GM19455 (cell line): ENCODE measurements around the gene SLC4A3.

Experiments used
- ATAC-seq: cut with Tn5 transposase; IDR thresholded peaks from one replicate; pipeline ENCODE4 v1.9.1; 2021; ENCODE audit not compliant: unreplicated experiment

Gene SLC4A3

DNA sequence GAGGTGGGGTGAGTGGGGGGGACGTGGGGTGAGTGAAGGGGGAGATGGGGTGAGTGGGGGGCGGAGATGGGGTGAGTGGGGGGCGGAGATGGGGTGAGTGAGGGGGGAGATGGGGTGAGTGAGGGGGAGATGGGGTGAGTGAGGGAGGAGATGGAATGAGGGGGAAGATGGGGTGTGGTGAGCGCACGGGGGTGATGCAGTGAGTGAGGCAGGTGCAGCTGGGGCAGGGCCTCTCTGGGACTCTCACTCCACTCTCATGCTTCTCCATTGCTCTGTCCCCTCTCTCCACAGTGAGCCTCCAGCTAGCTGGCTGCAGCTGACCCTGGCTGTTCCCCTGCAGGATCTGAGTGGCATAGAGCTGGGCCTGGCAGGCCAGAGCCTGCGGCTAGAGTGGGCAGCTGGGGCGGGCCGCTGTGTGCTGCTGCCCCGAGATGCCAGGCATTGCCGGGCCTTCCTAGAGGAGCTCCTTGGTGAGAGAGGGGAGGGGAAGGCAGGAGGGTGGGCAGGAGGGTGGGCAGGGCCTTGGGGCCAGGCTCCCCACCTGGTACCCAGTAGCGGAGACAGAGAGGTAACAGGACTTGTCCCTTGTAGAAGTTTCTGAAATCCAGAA, 13.9 kb upstream of the SLC4A3 start:
- ATAC-seq: no peak

DNA sequence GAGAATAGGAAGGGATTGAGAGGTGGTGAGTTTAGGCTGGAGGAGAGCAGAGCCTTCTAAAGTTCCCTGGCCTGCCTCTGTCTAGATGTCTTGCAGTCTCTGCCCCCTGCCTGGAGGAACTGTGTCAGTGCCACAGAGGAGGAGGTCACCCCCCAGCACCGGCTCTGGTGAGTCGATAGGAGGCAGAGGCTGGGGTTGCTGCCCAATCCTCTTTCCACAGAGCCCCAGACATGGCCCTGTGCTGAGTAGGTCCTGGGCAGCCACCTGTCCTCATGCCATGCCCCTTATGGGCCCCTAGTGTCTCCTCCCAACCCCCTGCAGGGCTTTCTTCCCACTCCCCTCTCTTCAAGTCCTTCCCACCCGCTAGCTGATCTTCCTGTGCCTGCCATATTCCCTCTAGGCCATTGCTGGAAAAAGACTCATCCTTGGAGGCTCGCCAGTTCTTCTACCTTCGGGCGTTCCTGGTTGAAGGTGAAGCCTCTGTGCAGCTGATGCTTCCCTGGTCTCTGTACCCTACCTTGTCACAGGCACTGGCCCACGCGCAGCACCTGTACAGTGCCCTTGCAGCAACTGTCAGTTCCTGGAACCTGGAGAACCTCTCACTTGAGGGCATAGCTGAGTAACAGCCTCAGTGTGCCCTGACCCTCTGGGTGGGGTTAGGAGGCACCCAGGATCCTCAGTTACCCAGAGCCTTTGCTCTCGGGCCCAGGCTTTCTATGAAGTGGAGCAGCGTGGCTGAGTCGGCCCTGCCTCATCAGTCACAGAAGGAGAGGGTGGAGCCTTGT, 13.2 kb upstream of the SLC4A3 start:
- ATAC-seq: no peak

DNA sequence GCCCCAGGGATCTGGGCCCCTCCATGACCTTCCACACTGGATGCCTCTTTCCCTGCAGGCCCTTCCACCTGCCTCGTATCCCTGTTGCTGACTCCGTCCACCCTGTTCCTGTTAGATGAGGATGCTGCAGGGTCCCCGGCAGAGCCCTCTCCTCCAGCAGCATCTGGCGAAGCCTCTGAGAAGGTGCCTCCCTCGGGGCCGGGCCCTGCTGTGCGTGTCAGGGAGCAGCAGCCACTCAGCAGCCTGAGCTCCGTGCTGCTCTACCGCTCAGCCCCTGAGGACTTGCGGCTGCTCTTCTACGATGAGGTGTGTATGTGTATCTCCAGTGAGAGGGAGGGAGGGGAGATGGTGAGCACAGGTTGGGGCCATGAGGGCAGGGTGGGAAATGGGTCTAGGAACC, 12.4 kb upstream of the SLC4A3 start:
- no peak for ATAC-seq

DNA sequence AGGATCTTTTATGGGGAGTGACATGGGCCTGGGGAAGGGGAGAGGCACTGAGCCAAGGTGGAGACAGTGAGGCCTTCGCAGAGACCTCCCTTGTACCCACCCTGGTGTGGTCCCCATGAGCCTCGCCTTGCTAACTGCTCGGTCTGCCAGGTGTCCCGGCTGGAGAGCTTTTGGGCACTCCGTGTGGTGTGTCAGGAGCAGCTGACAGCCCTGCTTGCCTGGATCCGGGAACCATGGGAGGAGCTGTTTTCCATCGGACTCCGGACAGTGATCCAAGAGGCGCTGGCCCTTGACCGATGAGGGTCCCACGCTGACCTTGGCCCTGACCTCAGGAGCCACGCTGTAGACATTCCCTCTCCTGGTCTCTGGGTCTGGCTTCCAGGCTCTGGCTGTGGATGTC, 11.5 kb upstream of the SLC4A3 start:
- ATAC-seq: no peak

DNA sequence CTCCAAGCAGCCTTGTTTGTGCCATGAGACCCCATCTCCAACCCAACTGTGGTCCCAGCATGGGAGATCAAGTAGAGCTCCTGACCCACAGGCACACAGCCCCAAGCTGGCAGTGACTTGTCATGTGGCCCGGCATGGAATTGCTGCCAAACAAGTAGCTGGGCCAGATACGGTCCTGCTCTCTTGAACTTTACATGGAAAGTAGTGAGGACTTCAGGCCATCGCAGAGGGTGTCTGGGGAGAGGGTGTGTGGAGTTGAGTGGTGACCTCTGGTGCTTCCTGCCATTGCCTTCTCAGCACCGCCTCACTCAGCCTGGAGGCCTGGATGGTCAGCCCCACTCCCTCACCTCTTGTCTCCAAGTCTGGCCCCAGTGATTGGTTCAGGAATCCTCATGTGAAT, 10.9 kb upstream of the SLC4A3 start:
- ATAC-seq: no peak

DNA sequence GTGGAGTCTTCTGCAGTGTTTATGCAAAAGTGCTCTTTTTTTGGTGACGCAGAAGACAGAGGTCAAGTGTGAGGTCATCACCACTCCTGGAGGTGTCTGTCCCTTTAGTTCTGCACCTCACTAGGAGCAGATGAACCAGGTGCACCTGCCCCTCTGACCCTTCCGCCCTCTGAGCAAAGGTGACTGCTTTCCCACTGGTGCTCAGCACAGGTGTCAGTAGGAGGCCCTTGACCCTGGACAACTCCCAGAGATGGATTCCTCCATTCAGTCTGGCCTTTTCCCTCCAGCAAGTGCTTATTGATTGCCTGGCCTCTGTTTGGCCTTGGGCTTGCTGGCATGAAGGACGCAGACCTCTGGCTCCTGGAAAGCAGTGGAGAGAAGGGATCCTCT, 8.7 kb upstream of the SLC4A3 start:
- no peak for ATAC-seq

DNA sequence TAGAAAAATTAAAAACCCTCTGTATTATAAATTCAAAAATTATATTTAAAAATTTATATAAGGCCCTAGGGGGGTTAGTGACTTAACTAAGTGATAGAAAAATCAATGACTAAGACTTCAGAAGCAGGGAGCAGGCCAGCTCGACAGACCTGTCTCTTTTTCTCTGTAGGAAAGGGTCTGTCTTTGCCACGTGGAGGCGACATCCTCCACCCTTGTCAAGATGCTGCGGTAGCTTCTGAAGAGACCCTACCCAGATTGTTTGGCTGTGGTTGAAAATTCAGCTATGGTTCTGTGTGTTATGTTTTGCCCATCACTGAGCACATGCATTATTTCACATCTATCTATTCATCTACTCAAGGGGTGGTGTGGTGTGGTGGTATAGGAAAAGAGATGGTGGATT, 8.2 kb upstream of the SLC4A3 start:
- no peak for ATAC-seq

DNA sequence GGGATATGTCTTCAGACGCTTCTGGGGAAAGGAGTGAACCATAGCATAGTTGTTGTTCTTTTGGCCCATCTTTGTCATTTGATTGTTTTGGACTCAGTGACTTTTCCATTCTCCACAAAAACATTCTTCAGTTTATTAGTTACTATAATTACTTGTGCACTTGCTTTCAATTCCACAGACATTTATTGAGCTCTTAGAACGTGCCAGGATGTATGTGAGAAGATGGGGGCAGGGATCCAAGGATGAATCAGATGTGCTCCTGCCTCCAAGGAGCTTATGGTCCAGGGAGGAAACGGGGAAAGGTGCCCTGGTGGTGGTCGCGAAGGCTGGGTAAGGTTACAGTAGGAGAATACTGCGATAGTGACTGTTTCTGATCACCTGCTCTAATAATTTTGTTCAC, 6.9 kb upstream of the SLC4A3 start:
- no peak for ATAC-seq

DNA sequence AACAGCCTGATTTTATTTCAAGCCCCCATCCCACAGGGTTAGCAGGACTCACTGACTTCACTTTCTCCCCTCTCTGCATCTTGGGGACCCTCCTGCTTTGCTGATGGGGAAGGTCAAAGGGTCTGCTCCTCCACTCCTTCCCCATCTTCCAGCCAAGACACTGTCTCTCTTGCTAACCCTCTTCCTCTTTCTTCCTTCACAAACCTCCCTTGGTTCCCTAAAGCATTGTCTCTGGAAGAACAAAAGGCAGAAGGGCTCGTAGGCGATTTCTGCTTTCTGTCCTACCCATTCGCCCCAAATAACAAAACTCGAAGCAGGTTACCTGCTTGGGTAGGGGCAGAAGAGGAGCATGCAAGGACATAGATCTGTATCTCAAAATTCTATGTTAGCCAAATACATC, 5.5 kb upstream of the SLC4A3 start:
- ATAC-seq: no peak

DNA sequence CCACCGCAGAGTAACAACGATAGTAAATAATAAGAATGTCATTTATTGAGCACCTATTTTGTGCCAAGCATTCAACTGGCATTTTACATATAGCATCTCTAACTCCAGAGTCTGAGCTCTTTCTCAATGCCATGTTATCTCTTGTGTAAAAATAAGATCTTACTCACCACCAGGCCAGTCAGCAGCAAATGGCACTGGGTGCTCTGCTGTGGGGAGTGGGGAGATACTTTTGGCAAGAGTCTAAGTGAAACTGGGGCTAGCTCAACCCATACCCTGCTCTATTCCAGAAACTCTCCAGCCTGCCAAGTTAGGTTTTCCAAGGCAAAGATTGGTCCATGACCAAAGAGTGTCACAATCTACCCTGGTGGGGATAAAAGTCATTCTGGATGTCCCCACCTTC, 5.0 kb upstream of the SLC4A3 start:
- no peak for ATAC-seq

DNA sequence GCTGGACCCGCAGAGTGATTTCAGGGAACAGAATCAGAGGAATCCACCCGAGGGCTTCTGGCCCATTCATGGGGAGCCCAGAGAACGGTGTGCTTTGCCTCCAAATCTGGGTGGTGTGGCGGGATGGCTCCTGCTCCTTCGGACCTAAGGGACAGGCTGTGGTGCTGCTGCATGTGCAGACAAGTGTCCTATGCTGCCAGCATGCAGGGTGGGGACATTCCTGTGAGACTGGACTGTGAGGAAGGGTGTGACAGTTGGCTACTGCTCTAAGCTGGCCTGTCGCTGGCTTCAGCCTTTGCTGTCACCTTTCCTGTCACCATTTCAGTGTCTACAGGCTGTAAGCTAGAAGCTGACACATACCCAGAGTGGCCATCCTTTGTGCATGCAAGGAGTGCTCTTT, 2.9 kb upstream of the SLC4A3 start:
- ATAC-seq: no peak

DNA sequence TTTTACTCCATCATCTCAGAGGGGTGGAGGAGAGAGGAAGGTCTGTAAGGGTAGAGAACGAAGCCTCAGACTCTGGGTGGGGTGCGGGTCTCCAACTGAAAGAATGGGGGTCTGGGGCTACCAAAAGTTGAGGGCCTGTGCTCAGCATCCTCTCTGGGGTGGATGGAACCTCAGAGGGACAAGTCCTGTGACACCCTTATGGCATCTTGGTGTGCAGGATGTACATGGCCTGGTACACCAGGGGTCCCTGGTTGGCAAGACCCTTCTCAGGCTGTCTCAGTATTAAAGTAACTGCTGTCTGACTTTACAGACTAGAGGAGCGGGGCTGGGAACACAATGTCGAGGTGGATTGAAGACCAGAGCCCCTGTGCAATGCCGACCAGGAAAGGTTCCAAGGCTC, 2.3 kb upstream of the SLC4A3 start:
- ATAC-seq: no peak

DNA sequence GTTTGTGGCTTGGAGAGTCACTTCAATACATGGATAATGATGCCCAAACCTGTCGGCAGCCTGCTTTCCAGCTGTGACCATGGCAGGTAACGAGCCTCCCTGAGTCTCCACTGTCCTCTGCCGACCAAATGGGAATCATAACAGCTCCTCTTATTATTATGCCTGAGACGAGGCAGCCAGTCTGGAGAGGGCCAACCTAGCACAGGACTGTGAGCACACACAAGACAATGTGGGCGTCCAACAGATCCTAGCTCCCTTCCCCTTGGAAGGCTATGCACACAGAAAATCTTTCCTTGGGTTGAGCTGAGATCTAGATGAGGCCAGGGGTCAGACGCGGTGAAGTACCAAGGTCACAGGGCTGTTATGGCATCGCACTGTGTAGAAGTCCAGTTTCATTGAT, 890 bp upstream of the SLC4A3 start:
- ATAC-seq: no peak

DNA sequence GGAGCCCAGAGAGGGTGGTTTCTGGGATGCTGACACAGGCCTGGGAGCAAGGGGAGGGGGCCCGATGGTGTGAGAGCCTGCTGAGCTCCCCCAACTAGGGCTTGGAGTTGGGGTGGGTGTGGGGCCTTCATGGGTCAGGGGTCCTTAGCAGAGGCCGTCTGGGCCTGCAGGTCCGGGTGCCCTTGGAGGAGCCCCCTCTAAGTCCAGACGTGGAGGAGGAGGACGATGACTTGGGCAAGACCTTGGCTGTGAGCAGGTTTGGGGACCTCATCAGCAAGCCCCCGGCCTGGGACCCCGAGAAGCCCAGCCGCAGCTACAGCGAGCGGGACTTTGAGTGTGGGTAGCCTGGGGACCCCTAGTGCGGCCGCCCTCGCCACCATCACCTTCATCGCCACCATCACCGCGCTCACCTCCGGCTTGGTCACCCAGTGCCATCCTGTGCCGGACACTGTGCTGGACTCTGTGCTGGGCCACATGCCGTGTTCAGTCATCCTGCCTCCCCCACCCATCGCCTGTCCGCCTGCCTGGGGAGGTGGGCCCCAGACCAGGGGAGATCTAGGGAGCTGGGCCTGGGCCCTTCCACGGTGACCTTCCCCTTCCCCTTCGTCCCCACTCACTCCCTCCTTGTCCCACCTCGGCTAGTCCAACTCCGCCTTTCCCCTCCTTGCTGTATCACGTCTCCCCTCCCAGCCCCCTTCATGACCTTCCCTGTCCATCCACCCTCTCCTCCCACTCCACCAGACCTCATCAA, 980 bp downstream of the SLC4A3 start:
- ATAC-seq: no peak

DNA sequence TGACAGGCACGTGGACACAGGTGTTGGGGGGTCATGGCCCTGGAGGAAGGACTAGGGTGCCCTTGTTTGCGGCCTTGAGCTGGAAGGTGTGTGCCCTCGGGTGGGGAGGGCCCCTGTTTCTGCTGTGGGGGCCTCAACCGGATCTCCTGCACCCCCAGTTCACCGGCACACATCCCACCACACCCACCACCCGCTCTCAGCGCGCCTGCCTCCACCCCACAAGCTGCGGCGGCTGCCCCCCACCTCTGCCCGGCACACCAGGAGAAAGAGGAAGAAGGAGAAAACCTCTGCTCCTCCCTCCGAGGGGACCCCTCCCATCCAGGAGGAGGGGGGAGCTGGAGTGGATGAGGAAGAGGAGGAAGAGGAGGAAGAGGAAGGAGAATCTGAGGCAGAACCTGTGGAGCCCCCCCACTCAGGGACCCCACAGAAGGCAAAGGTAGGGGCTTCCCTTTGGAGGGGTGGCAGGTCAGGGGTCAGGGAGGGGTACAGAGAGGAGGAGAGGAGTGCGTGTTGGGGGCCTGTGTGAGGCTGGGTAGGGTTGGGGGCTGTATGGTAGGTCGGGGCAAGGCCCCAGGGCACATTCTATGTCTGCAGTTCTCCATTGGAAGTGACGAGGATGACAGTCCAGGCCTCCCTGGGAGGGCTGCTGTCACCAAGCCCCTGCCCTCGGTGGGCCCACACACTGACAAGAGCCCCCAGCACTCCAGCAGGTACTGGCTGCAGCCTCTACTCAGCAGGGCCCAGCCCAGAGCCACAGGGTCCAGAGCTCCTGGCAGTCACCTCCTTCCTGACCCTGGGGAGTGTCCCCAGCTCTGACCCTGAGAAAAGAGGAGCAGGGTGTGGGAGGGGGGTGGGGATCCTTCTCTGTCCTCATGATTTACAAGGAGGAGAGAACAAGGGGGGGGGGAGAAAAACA, 1.8 kb downstream of the SLC4A3 start:
- ATAC-seq: no peak

DNA sequence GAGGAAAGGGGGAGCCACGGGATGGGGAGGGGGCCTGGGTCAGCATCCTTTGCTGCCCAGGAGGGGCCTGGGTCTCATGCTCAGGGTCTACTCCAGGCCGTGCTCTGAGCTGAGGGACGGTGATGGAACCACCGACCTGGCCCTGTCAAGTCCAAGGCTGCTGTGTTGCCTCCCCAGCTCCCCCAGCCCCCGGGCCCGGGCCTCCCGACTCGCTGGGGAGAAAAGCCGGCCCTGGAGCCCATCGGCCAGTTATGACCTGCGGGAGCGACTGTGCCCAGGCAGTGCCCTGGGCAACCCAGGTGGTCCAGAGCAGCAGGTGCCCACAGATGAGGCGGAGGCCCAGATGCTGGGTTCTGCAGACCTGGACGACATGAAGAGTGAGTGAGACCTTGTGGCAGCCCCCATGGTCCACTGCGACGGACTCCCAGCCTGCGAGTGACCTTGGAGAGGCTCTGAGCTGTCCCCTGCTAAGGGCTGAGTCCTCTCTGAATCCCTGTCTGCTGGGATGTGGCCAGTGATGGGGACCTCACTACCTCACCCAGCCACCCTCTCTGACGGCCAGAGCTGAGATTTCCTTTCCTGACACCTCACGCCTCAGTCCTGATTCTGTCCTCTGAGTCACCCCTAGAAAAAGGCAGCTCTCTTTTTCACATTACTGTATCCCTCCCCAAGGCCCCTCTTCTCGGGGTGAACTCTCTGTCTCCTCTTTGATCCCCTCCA, 2.7 kb downstream of the SLC4A3 start:
- ATAC-seq: no peak

DNA sequence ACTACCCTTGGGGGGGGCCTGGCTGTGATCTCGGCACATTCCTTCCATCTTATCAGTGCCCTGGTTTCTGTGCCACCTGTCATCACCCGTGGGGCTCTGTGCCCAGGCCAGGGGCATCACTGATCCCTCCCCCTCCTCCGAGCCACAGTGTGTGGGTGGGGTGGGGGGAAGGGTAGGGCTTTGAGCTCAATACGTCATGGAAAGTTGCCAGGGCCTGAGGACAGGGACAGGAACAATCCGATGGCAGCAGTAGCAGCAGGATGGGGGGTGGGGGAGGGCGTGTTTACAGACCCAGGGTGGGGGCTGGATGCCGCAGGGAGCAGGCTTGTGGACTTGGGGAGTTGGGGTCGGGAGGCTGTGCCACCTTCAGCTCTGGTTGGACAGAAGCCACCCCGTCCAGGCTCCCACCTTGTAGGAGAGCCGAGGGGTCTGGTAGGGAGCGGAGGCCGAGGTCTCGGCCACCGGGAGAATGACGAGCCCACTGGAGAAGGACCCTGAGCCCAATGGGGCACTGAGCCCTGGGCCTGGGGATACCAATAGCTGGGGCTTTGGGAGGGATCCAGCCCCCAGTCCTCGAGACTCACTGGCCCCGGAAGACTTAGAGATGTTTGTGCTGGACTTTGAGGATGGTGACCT, 3.5 kb downstream of the SLC4A3 start:
- ATAC-seq: no peak

DNA sequence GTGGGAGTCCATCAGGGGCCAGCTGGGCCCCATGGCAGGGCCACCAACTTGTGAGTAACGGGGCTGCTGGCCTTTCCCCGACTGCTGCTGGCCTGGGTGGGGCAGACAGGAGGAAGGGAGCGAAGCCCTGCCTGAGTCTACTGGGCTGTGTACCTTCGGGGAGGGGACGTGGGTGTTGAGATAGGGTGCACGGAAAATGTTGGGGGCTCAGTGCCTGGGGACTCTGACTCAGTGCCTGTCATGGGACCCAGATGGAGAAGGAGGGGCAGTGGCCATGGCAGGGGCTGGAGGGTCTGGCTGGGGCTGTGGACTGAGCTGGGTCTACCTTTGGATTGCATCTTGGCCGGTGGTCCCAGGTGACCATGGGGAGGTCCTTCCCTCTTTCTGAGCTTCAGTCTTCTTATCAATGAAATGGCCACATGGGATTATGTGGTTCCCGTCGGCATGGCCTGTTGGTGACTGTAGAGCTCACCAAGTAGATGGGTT, 4.0 kb downstream of the SLC4A3 start:
- no peak for ATAC-seq

DNA sequence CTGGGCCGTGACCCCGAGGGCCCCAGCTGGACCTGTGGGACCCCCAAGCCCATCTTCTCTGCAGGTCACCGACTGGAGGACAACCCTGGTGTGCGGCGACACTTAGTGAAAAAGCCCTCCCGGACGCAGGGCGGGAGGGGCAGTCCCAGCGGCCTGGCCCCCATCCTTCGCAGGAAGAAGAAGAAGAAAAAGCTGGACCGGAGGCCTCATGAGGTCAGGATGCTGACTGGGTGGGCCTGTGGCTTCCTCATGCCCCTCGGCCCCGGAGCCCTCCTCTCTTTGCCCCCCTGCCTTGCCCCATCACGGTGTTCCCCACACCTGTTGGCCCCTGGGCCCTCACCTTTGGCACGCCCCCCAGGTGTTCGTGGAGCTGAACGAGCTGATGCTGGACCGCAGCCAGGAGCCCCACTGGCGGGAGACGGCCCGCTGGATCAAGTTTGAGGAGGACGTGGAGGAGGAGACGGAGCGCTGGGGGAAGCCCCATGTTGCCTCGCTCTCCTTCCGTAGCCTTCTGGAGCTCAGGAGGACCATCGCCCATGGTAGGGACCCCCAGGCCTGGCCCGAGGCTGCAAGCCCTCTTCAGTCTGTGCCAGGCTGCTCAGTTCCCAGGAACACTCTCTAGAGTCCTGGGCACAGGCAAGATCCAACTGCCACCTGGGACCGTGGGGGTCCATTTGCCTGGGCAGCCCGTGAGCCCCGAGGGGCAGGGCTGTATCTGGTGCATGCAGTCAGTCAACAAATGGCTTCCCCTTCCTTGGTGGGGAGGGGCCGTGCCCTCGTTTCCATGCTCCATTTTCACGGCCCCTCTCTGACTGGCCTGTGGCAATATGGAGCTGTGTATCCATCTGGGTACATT, 4.7 kb downstream of the SLC4A3 start:
- ATAC-seq: no peak
